Endothelial cell of umbilical vein (primary cell): ENCODE measurements around the gene FBXL4. TPM values are rescaled to one million over a fixed set of nuclear protein-coding genes. Genes with fewer than 3 reads are reported as not detected.

Source experiments
- BruUV-seq: library from RNA; stranded (reverse); fragments of 400-500 nt; replicated peaks from 2 replicates; lab custom pipeline; 2021; lab: Mats Ljungman, UMichigan
- CTCF ChIA-PET: fragments of 300-600, 350-600 bp; sonication (Branson Sonifier 250); formaldehyde crosslinking; loops from one replicate; lab custom pipeline; 2021; ENCODE audit warnings: antibody characterized with exemption, inconsistent platforms; lab: Charles Lee
- POLR2A ChIA-PET: fragments of 300-600, 350-600 bp; sonication (Branson Sonifier 250); formaldehyde crosslinking; loops from one replicate; lab custom pipeline; 2021; ENCODE audit warnings: antibody characterized with exemption, inconsistent platforms; lab: Charles Lee
- DNase-seq: peaks from one replicate; pipeline ENCODE4 v3.0.0-alpha.2; 2011; ENCODE audit warnings: low read depth, low spot score
- FAIRE-seq: peaks from 2 replicates; lab custom pipeline; 2011; peaks lifted over from hg19 to GRCh38; lab: Jason Lieb, UNC
- H2AFZ ChIP-seq: 2 replicates; pipeline ENCODE4 v1.6.0; 2012; ENCODE audit warnings: low read depth, low read length, control low read depth, inconsistent platforms
- H3K27ac ChIP-seq: 2 replicates; pipeline ENCODE4 v1.5.1; 2011; ENCODE audit warnings: low read depth, mild to moderate bottlenecking, control low read depth, low read length, moderate library complexity; ENCODE audit not compliant: insufficient read depth
- H3K27me3 ChIP-seq, 2 experiments: 2 replicates each; pipeline versions ENCODE4 v1.6.0 to v1.6.1; 2011; ENCODE audit warnings: low read length in 2 of 2, mixed read lengths in 1 of 2; ENCODE audit not compliant: control insufficient read depth in 2 of 2, insufficient read depth in 2 of 2
- H3K36me3 ChIP-seq, 2 experiments: 2 replicates in 1 of 2; 3 replicates in 1 of 2; pipeline ENCODE4 v1.5.1; 2011; ENCODE audit warnings: low read length in 2 of 2, mild to moderate bottlenecking in 1 of 2, moderate library complexity in 1 of 2; ENCODE audit not compliant: control insufficient read depth in 2 of 2, insufficient read depth in 2 of 2; ENCODE audit errors: extremely low read depth in 1 of 2
- H3K4me1 ChIP-seq: 3 replicates; pipeline ENCODE4 v1.5.1; 2011; ENCODE audit warnings: mild to moderate bottlenecking, low read length; ENCODE audit not compliant: control insufficient read depth, insufficient read depth; ENCODE audit errors: extremely low read depth
- H3K4me2 ChIP-seq: 2 replicates; pipeline ENCODE4 v1.6.1; 2011; ENCODE audit warnings: low read length, control low read depth, mixed read lengths; ENCODE audit not compliant: insufficient read depth
- H3K4me3 ChIP-seq, 3 experiments: fragments of 200-600 bp in 1 of 3; sonication (generic), shearing (Covaris generic) in 1 of 3; replicated peaks in 1 of 3; 2 replicates each; pipeline ENCODE4 v1.5.1; 2011 to 2016; ENCODE audit warnings: control low read depth in 3 of 3, low read length in 3 of 3, mild to moderate bottlenecking in 2 of 3, inconsistent platforms in 1 of 3, low read depth in 1 of 3, moderate library complexity in 1 of 3; ENCODE audit not compliant: insufficient read depth in 1 of 3
- H3K79me2 ChIP-seq: 2 replicates; pipeline ENCODE4 v1.6.0; 2012; ENCODE audit warnings: low read length, inconsistent platforms; ENCODE audit not compliant: control insufficient read depth, insufficient read depth
- H3K9ac ChIP-seq: replicated peaks from 2 replicates; pipeline ENCODE3; 2011; ENCODE audit warnings: low read length, control low read depth; ENCODE audit not compliant: insufficient read depth; ENCODE audit errors: extremely low read depth
- H3K9me1 ChIP-seq: replicated peaks from 3 replicates; pipeline ENCODE4 v1.6.0; 2011; ENCODE audit warnings: mild to moderate bottlenecking, low read length; ENCODE audit not compliant: control insufficient read depth, insufficient read depth; ENCODE audit errors: extremely low read depth
- H3K9me3 ChIP-seq: replicated peaks from 2 replicates; pipeline ENCODE4 v1.5.1; 2012; ENCODE audit warnings: low read length, inconsistent platforms; ENCODE audit not compliant: control insufficient read depth, insufficient read depth
- H4K20me1 ChIP-seq: replicated peaks from 2 replicates; pipeline ENCODE3; 2011; ENCODE audit warnings: mild to moderate bottlenecking, low read length; ENCODE audit not compliant: control insufficient read depth, insufficient read depth; ENCODE audit errors: extremely low read depth
- CTCF ChIP-seq, 2 donors: IDR thresholded peaks; 1 replicate in 1 of 2; 2 replicates in 1 of 2; pipeline ENCODE4 v1.5.1; 2011; ENCODE audit warnings: low read length in 2 of 2, mild to moderate bottlenecking in 2 of 2, moderate library complexity in 2 of 2, control low read depth in 1 of 2, inconsistent platforms in 1 of 2, low read depth in 1 of 2; ENCODE audit not compliant: insufficient read depth in 1 of 2; ENCODE audit errors: extremely low read depth in 1 of 2
- EZH2 ChIP-seq: IDR thresholded peaks from 2 replicates; pipeline ENCODE4 v1.6.1; 2012; ENCODE audit warnings: borderline replicate concordance, low read depth, mild to moderate bottlenecking, moderate library complexity, low read length, inconsistent platforms; ENCODE audit not compliant: severe bottlenecking
- FOS ChIP-seq: IDR thresholded peaks from 2 replicates; pipeline ENCODE4 v1.6.1; 2011; ENCODE audit warnings: mild to moderate bottlenecking, low read length, moderate library complexity, borderline replicate concordance; ENCODE audit not compliant: insufficient read depth
- GATA2 ChIP-seq: IDR thresholded peaks from 2 replicates; pipeline ENCODE4 v1.7.0; 2011; ENCODE audit warnings: low read depth, mild to moderate bottlenecking, moderate library complexity, mixed read lengths, low read length; ENCODE audit not compliant: insufficient read length, insufficient read depth
- JUN ChIP-seq: IDR thresholded peaks from 2 replicates; pipeline ENCODE4 v1.6.1; 2011; ENCODE audit warnings: borderline replicate concordance, low read depth; ENCODE audit not compliant: insufficient read length, insufficient read depth
- MAX ChIP-seq: IDR thresholded peaks from 2 replicates; pipeline ENCODE4 v1.6.1; 2011; ENCODE audit not compliant: insufficient read depth, insufficient read length
- MYC ChIP-seq: IDR thresholded peaks from one replicate; pipeline ENCODE4 v1.6.1; 2011; ENCODE audit warnings: mild to moderate bottlenecking, low read depth, low read length
- POLR2A ChIP-seq: IDR thresholded peaks from 2 replicates; pipeline ENCODE4 v1.6.1; 2012; ENCODE audit warnings: low read depth, mild to moderate bottlenecking, control low read depth, low read length
- POLR2AphosphoS5 ChIP-seq: IDR thresholded peaks from 2 replicates; pipeline ENCODE4 v1.6.1; 2012; ENCODE audit warnings: low read depth, mild to moderate bottlenecking, control low read depth, low read length, moderate library complexity; ENCODE audit not compliant: insufficient read depth
- dilution Hi-C: fragments of 300-500 bp; cut with MboI; formaldehyde crosslinking; loops from one replicate; pipeline ENCODE4 v1.15.0; 2019; ENCODE audit warnings: low sequenced_read_pairs; ENCODE audit not compliant: extremely low pct_ligation_motif_present
- intact Hi-C: fragments of 100-400 bp; cut with micrococcal nuclease; formaldehyde crosslinking; loops from one replicate; pipeline ENCODE4 v1.10.0; 2022
- polyA plus RNA-seq, 4 experiments: library from polyadenylated mRNA; depleted of rRNA in 3 of 4; stranded (reverse) in 3 of 4; unstranded in 1 of 4; fragments of >200 nt; gene quantifications; 2 replicates each; pipeline versions ENCODE4 v1.2.1 to v1.2.3, GENCODE V29; 2011 to 2012; ENCODE audit warnings: missing spikeins in 1 of 4
- total RNA-seq: library from RNA; stranded (reverse); gene quantifications from 2 replicates; pipeline ENCODE4 v1.2.3, GENCODE V29; 2021

FBXL4 gene
- total and polyA plus RNA-seq, 2 donors (not counting 3 experiments of a cell fraction or from before 2014, with no cell fraction given) = 7.0 to 9.8 TPM

GRCh38 chr6:98981473-98981872 lies 33.7 kb upstream of the FBXL4 start:
- Histone ChIP-seq H3K9me3 (no peaks in the 10 kb centered on the region), H2AFZ (no peak overlapping the region), H3K27ac (no peak overlapping the region), H3K9me1 (no peaks in the 10 kb centered on the region), H4K20me1 (no peaks in the 10 kb centered on the region), H3K4me1 (no peaks in the 10 kb centered on the region), H3K36me3 (no peaks in the 10 kb centered on the region), H3K4me2 (no peak overlapping the region), H3K27me3 (peaks cover 0 to 7% of the 10 kb centered on the region in 2 experiments), H3K4me3 (no peak overlapping the region), H3K9ac (no peak overlapping the region), H3K79me2 (no peaks in the 10 kb centered on the region)
- TF ChIP-seq FOS (no peak), CTCF (IDR thresholded peaks at IDR 0.05; ENCODE audit: extremely low read depth in 1 of 2, insufficient read depth in 1 of 2, low read depth in 1 of 2, low read length in 2 of 2) (no peak), MAX (no peak), GATA2 (no peak), POLR2A (no peak), EZH2 (no peak), JUN (no peak), MYC (no peak), POLR2AphosphoS5 (no peak)
- POLR2A ChIA-PET = no interaction called here
- DNase-seq (no peak), FAIRE-seq (no peak)
- BruUV-seq = no TSS peak
- CTCF ChIA-PET = interaction anchor here (1.2 to 1.4 kb wide), 2 partner anchors 17 to 24 kb away, joined by 3 read pairs; no protein-coding TSS in a partner anchor
- dilution Hi-C loops (no loop called here), intact Hi-C loops (no loop called here)
